Tibial nerve (tissue), 4 donors: ENCODE data around the gene PTPRF. TPM values are rescaled to one million over a fixed set of nuclear protein-coding genes. Genes with fewer than 3 reads are reported as not detected.

Source experiments
- DNase-seq, 2 donors: peaks; one replicate each; pipeline ENCODE4 v3.0.0-alpha.2; 2019; ENCODE audit warnings: low spot score in 2 of 2
- H3K27ac ChIP-seq, 4 donors: fragments of 200-600 bp; sonication (generic) in 3 of 4; one replicate each; pipeline ENCODE4 v1.5.1; 2017 to 2019; ENCODE audit warnings: mild to moderate bottlenecking in 1 of 4
- H3K27me3 ChIP-seq, 2 donors: fragments of 200-600 bp; sonication (generic) in 1 of 2; one replicate each; pipeline versions ENCODE4 v1.5.1 to v1.6.0; 2017 to 2019
- H3K36me3 ChIP-seq, 3 donors: fragments of 200-600 bp; sonication (generic); one replicate each; pipeline ENCODE4 v1.5.1; 2018 to 2019
- H3K4me1 ChIP-seq, 4 donors: fragments of 200-600 bp; sonication (generic) in 3 of 4; one replicate each; pipeline ENCODE4 v1.5.1; 2017 to 2019
- H3K4me3 ChIP-seq, 4 donors: fragments of 200-600 bp; sonication (generic) in 3 of 4; one replicate each; pipeline ENCODE4 v1.5.1; 2017 to 2019; ENCODE audit warnings: mild to moderate bottlenecking in 1 of 4, moderate library complexity in 1 of 4
- H3K9me3 ChIP-seq, 4 donors: fragments of 200-600 bp; sonication (generic) in 3 of 4; one replicate each; pipeline ENCODE4 v1.5.1; 2017 to 2019
- CTCF ChIP-seq, 5 experiments: fragments of 200-600 bp in 3 of 5; fragments of 450-650 bp in 2 of 5; sonication (generic) in 3 of 5; IDR thresholded peaks; one replicate each; pipeline ENCODE4 v1.5.1; 2016 to 2019; ENCODE audit warnings: antibody characterized with exemption in 5 of 5, mild to moderate bottlenecking in 3 of 5, moderate library complexity in 2 of 5
- EP300 ChIP-seq, 2 donors: sonication (generic); formaldehyde crosslinking; IDR thresholded peaks; one replicate each; pipeline ENCODE4 v1.6.1; 2017; ENCODE audit warnings: antibody characterized with exemption in 2 of 2, mild to moderate bottlenecking in 1 of 2
- POLR2A ChIP-seq, 2 donors: fragments of 450-650 bp; IDR thresholded peaks; one replicate each; pipeline ENCODE4 v1.6.1; 2017; ENCODE audit warnings: antibody characterized with exemption in 2 of 2, mild to moderate bottlenecking in 2 of 2, moderate library complexity in 2 of 2
- WGBS, 2 donors: methylation state at CpG; one replicate each; pipeline ENCODE4 v1.1.5; 2018; 5-methylcytosine and 5-hydroxymethylcytosine counted together
- total RNA-seq, 4 donors: library from RNA; depleted of rRNA; stranded (reverse); fragments of >200 nt; gene quantifications; one replicate each; pipeline ENCODE4 v1.1.0, GENCODE V29; 2016

Gene PTPRF
- total RNA-seq, 4 donors from 2014 or later = 72.0 to 112 (median 92.5) TPM

GRCh38 chr1:43622901-43623780, 92.5 kb downstream of the PTPRF start:
- 90 to 91% methylated on average over 13 of the region's 13 CpGs for WGBS, 2 donors
- TF ChIP-seq POLR2A (IDR thresholded peaks at IDR 0.05) (no peak), EP300 (IDR thresholded peaks at IDR 0.05) (no peak), CTCF (IDR thresholded peaks at IDR 0.05) (no peak)
- Histone ChIP-seq H3K9me3 (no peaks in the 10 kb centered on the region), H3K4me3 (no peak overlapping the region), H3K27ac (no peak overlapping the region), H3K36me3 (peaks cover 0 to 73% (median 2%) of the 10 kb centered on the region in 3 donors), H3K27me3 (no peaks in the 10 kb centered on the region), H3K4me1 (peaks cover 0 to 5% (median 0%) of the 10 kb centered on the region in 4 donors)
- DNase-seq = no peak

- TF ChIP-seq POLR2A (IDR thresholded peaks at IDR 0.05) (no peak), CTCF (IDR thresholded peaks at IDR 0.05) (no peak), EP300 (IDR thresholded peaks at IDR 0.05) (no peak)
- no peak for DNase-seq
- Histone ChIP-seq H3K36me3 (peaks cover 0 to 52% (median 2%) of the 10 kb centered on the region in 3 donors), H3K4me1 (peaks cover 0 to 5% (median 0%) of the 10 kb centered on the region in 4 donors), H3K27ac (no peak overlapping the region), H3K9me3 (no peaks in the 10 kb centered on the region), H3K4me3 (no peak overlapping the region), H3K27me3 (no peaks in the 10 kb centered on the region)
- 85 to 88% methylated on average over 16 of the region's 16 CpGs for WGBS, 2 donors
These were observed 94.5 kb downstream of the PTPRF start for GRCh38 chr1:43625063-43625780.

- DNase-seq = no peak
- Histone ChIP-seq H3K4me1 (no peaks in the 10 kb centered on the region), H3K9me3 (no peaks in the 10 kb centered on the region), H3K27me3 (no peaks in the 10 kb centered on the region), H3K36me3 (no peaks in the 10 kb centered on the region), H3K4me3 (no peak overlapping the region), H3K27ac (no peak overlapping the region)
- WGBS, 2 donors = 60 to 62% methylated on average over 4 of the region's 4 CpGs
- TF ChIP-seq POLR2A (IDR thresholded peaks at IDR 0.05) = no peak
- no peak for TF ChIP-seq CTCF (IDR thresholded peaks at IDR 0.05)
- TF ChIP-seq EP300 (IDR thresholded peaks at IDR 0.05) = no peak
These were observed 101.5 kb downstream of the PTPRF start for GRCh38 chr1:43632135-43632670.

GRCh38 chr1:43634721-43635120, 104.0 kb downstream of the PTPRF start:
- H3K27me3 ChIP-seq = no peaks in the 10 kb centered on the region
- no peak overlapping the region for H3K27ac ChIP-seq
- H3K4me1 ChIP-seq = no peaks in the 10 kb centered on the region
- no peaks in the 10 kb centered on the region for H3K9me3 ChIP-seq
- TF ChIP-seq EP300 (IDR thresholded peaks at IDR 0.05) = no peak
- no peak for TF ChIP-seq CTCF (IDR thresholded peaks at IDR 0.05)
- TF ChIP-seq POLR2A (IDR thresholded peaks at IDR 0.05) = no peak
- H3K36me3 ChIP-seq = no peaks in the 10 kb centered on the region
- DNase-seq = no peak
- 55 to 65% methylated on average over 5 of the region's 5 CpGs for WGBS, 2 donors
- no peak overlapping the region for H3K4me3 ChIP-seq
